ENCODE measurements around the gene CTSK. TPM values are rescaled to one million over a fixed set of nuclear protein-coding genes. Genes with fewer than 3 reads are reported as not detected.

The CTSK gene
- total RNA-seq, 2 experiments from 2014 or later: 1.6 to 1.8 TPM

GRCh38 chr1:150763018-150763417 lies 45.0 kb downstream of the CTSK start:
- no peak for TF ChIP-seq EZH2phosphoT487 (IDR thresholded peaks at IDR 0.05; ENCODE audit: borderline replicate concordance, low read depth, low read length)
- no peak for TF ChIP-seq CTCF (conservative IDR thresholded peaks at IDR 0.05; ENCODE audit: low read length)
- Histone ChIP-seq H3K4me1 (ENCODE audit: insufficient read depth, low read length, poor library complexity, severe bottlenecking) (peaks cover 36% of the 10 kb centered on the region), H3K36me3 (ENCODE audit: insufficient read depth, low read length) (peaks cover 40% of the 10 kb centered on the region), H3K9me3 (ENCODE audit: low read length) (peaks cover 12% of the 10 kb centered on the region; the same call in 1 of the 2 replicates), H2AFZ (ENCODE audit: low read length) (no peak overlapping the region), H3K4me3 (ENCODE audit: low read depth, low read length, poor library complexity, severe bottlenecking) (peak overlapping the region; percentile 87), H3K27ac (ENCODE audit: low read depth, low read length, poor library complexity, severe bottlenecking) (no peak overlapping the region), H3K79me2 (ENCODE audit: insufficient read depth, low read depth, low read length) (peaks cover 62% of the 10 kb centered on the region), H3K4me2 (ENCODE audit: low read length) (peak overlapping the region; percentile 84; the same call in 1 of the 2 replicates), H4K20me1 (ENCODE audit: insufficient read depth, low read length) (no peaks in the 10 kb centered on the region), H3K9me2 (ENCODE audit: insufficient read depth, low read length) (no peaks in the 10 kb centered on the region)
- no peak for DNase-seq (ENCODE audit: low spot score)
- ChIA-PET CTCF (ENCODE audit: unreplicated experiment) (no interaction called here), POLR2A (interaction anchor here (0.5 kb wide), 1 partner anchor 233 kb away, joined by 4 read pairs; no protein-coding TSS in a partner anchor)
- no TSS peak for BruUV-seq (replicated peaks)
- intact Hi-C loops (cut with micrococcal nuclease; ENCODE audit: unreplicated experiment): no loop called here

- H3K9me3 ChIP-seq (ENCODE audit: low read length): peaks cover 12% of the 10 kb centered on the region; the same call in 1 of the 2 replicates
- DNase-seq (ENCODE audit: low spot score): no peak
- H3K4me1 ChIP-seq (ENCODE audit: insufficient read depth, low read length, poor library complexity, severe bottlenecking): peaks cover 32% of the 10 kb centered on the region
- TF ChIP-seq CTCF (conservative IDR thresholded peaks at IDR 0.05; ENCODE audit: low read length) (no peak), EZH2phosphoT487 (IDR thresholded peaks at IDR 0.05; ENCODE audit: borderline replicate concordance, low read depth, low read length) (no peak)
- H3K36me3 ChIP-seq (ENCODE audit: insufficient read depth, low read length): peaks cover 43% of the 10 kb centered on the region
- POLR2A ChIA-PET: no interaction called here
- no TSS peak for BruUV-seq (replicated peaks)
- intact Hi-C loops (cut with micrococcal nuclease; ENCODE audit: unreplicated experiment): no loop called here
- H3K4me3 ChIP-seq (ENCODE audit: low read depth, low read length, poor library complexity, severe bottlenecking): peak overlapping the region; percentile 87
- H4K20me1 ChIP-seq (ENCODE audit: insufficient read depth, low read length): no peaks in the 10 kb centered on the region
- CTCF ChIA-PET (ENCODE audit: unreplicated experiment): no interaction called here
- no peak overlapping the region for H3K27ac ChIP-seq (ENCODE audit: low read depth, low read length, poor library complexity, severe bottlenecking)
- H3K4me2 ChIP-seq (ENCODE audit: low read length): peak overlapping the region; percentile 84; the same call in 1 of the 2 replicates
- peaks cover 62% of the 10 kb centered on the region for H3K79me2 ChIP-seq (ENCODE audit: insufficient read depth, low read depth, low read length)
- no peak overlapping the region for H2AFZ ChIP-seq (ENCODE audit: low read length)
- no peaks in the 10 kb centered on the region for H3K9me2 ChIP-seq (ENCODE audit: insufficient read depth, low read length)
These were observed 45.5 kb downstream of the CTSK start for GRCh38 chr1:150762552-150762951.

- peaks cover 12% of the 10 kb centered on the region; the same call in 1 of the 2 replicates for H3K9me3 ChIP-seq (ENCODE audit: low read length)
- peaks cover 27% of the 10 kb centered on the region for H3K4me1 ChIP-seq (ENCODE audit: insufficient read depth, low read length, poor library complexity, severe bottlenecking)
- ChIA-PET CTCF (ENCODE audit: unreplicated experiment) (no interaction called here), POLR2A (no interaction called here)
- H3K9me2 ChIP-seq (ENCODE audit: insufficient read depth, low read length): no peaks in the 10 kb centered on the region
- intact Hi-C loops (cut with micrococcal nuclease; ENCODE audit: unreplicated experiment): no loop called here
- no peak overlapping the region for H3K4me2 ChIP-seq (ENCODE audit: low read length)
- DNase-seq (ENCODE audit: low spot score): no peak
- H3K36me3 ChIP-seq (ENCODE audit: insufficient read depth, low read length): peaks cover 51% of the 10 kb centered on the region
- H2AFZ ChIP-seq (ENCODE audit: low read length): no peak overlapping the region
- TF ChIP-seq EZH2phosphoT487 (IDR thresholded peaks at IDR 0.05; ENCODE audit: borderline replicate concordance, low read depth, low read length) (no peak), CTCF (conservative IDR thresholded peaks at IDR 0.05; ENCODE audit: low read length) (no peak)
- no peak overlapping the region for H3K4me3 ChIP-seq (ENCODE audit: low read depth, low read length, poor library complexity, severe bottlenecking)
- no peaks in the 10 kb centered on the region for H4K20me1 ChIP-seq (ENCODE audit: insufficient read depth, low read length)
- no peak overlapping the region for H3K27ac ChIP-seq (ENCODE audit: low read depth, low read length, poor library complexity, severe bottlenecking)
- no TSS peak for BruUV-seq (replicated peaks)
- peaks cover 62% of the 10 kb centered on the region for H3K79me2 ChIP-seq (ENCODE audit: insufficient read depth, low read depth, low read length)
These were observed 46.3 kb downstream of the CTSK start for GRCh38 chr1:150761801-150762200.

Data from OCI-LY7 (cell line).